Esophagus squamous epithelium (tissue), 5 donors: Measurements from ENCODE around the gene PRSS2. TPM values are rescaled to one million over a fixed set of nuclear protein-coding genes. Genes with fewer than 3 reads are reported as not detected.
A peak's percentile ranks its signal among the peaks of the same experiment; 100 is the strongest.

Experiments
- DNase-seq: peaks from one replicate; lab custom pipeline; 2025; lab: John Stamatoyannopoulos, UW
- H3K27ac ChIP-seq, 4 donors: fragments of 200-600 bp; sonication (generic); one replicate each; pipeline ENCODE4 v1.5.1; 2016 to 2019; ENCODE audit warnings: mild to moderate bottlenecking in 1 of 4
- H3K27me3 ChIP-seq, 4 donors: fragments of 200-600 bp; sonication (generic); 1 replicate in 3 of 4; 2 replicates in 1 of 4; pipeline versions ENCODE4 v1.5.1 to v1.6.0; 2017 to 2021; ENCODE audit warnings: antibody characterized with exemption in 1 of 4
- H3K36me3 ChIP-seq, 3 donors: fragments of 200-600 bp; sonication (generic); one replicate each; pipeline ENCODE4 v1.5.1; 2016 to 2019
- H3K4me1 ChIP-seq, 3 donors: fragments of 200-600 bp; sonication (generic); one replicate each; pipeline ENCODE4 v1.5.1; 2017 to 2019
- H3K4me3 ChIP-seq, 4 donors: fragments of 200-600 bp; sonication (generic); 1 replicate in 3 of 4; 2 replicates in 1 of 4; pipeline ENCODE4 v1.5.1; 2016 to 2019; ENCODE audit warnings: mild to moderate bottlenecking in 2 of 4, moderate library complexity in 1 of 4
- H3K9me3 ChIP-seq, 3 donors: fragments of 200-600 bp; sonication (generic); one replicate each; pipeline ENCODE4 v1.5.1; 2016 to 2019
- CTCF ChIP-seq, 6 experiments: fragments of 450-650 bp in 4 of 6; fragments of 200-600 bp in 2 of 6; sonication (generic) in 2 of 6; IDR thresholded peaks; one replicate each; pipeline ENCODE4 v1.5.1; 2016 to 2019; ENCODE audit warnings: antibody characterized with exemption in 6 of 6, mild to moderate bottlenecking in 4 of 6, moderate library complexity in 4 of 6
- POLR2A ChIP-seq, 4 donors: fragments of 450-650 bp; IDR thresholded peaks; one replicate each; pipeline ENCODE4 v1.6.1; 2017; ENCODE audit warnings: antibody characterized with exemption in 4 of 4, mild to moderate bottlenecking in 4 of 4, moderate library complexity in 3 of 4
- WGBS, 2 donors: methylation state at CpG; one replicate each; pipeline ENCODE4 v1.1.5; 2018; 5-methylcytosine and 5-hydroxymethylcytosine counted together
- intact Hi-C: fragments of 100-400 bp; cut with DNase I; formaldehyde crosslinking; loops from one replicate; pipeline ENCODE4 v1.15.0; 2022
- total RNA-seq, 4 donors: library from RNA; depleted of rRNA; stranded (reverse); fragments of >200 nt; gene quantifications; one replicate each; pipeline ENCODE4 v1.1.0, GENCODE V29; 2016
- donor health status: DM: yes; HTN: yes; CAD: no.

The PRSS2 gene
- total RNA-seq, 4 donors from 2014 or later, result not detected

DNA sequence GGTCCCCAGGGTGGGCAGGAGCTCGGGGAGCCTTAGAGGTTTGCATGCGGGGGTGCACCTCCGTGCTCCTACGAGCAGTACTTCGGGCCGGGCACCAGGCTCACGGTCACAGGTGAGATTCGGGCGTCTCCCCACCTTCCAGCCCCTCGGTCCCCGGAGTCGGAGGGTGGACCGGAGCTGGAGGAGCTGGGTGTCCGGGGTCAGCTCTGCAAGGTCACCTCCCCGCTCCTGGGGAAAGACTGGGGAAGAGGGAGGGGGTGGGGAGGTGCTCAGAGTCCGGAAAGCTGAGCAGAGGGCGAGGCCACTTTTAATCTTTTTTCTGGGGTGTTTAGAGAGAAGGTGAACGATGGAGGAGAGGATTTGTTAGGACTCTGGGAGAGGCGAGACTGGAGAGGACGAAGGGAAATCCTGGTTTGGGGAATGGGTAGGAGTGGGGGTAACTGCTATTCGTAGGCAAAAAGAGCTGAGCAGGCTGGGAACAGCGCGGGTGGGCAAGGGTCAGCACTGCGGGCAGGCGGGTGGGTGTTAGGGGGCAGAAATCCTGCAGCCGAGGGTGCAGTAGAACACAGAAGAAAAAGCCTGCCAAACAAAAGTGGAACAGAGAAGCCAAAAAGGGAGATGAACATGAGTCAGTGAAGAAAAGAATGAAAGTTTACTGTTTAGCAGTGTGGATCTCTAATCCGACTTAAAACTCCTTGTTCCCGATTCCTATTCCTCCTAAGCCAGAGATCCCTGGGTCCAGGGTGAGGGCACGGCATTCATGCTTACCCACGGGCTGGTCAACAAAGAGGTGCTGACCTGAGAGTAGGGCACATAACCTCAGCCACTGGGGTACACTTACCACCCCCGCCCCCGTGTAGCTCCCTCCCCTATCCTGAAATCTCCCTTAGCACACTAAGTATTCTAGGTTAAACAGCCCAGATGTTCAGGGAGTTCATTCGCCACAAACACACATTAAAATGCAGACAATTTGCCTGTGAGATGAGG lies 26.9 kb downstream of the PRSS2 start:
- peak overlapping the region; percentile 28 to 63 (median 44) for H3K4me3 ChIP-seq
- peaks cover 13 to 70% (median 17%) of the 10 kb centered on the region in 4 donors for H3K27me3 ChIP-seq
- no peak for DNase-seq
- no peaks in the 10 kb centered on the region for H3K9me3 ChIP-seq
- 5 to 7% methylated on average over 18 to 24 of the region's 33 CpGs for whole genome bisulfite sequencing, 2 donors
- H3K27ac ChIP-seq, result peak overlapping the region; percentile 64 to 78 (median 72)
- TF ChIP-seq POLR2A (IDR thresholded peaks at IDR 0.05) (no peak), CTCF (IDR thresholded peaks at IDR 0.05) (no peak)
- intact Hi-C loops, result no loop called here
- H3K36me3 ChIP-seq, result no peaks in the 10 kb centered on the region
- peaks cover 15 to 20% (median 18%) of the 10 kb centered on the region in 3 donors for H3K4me1 ChIP-seq

DNA sequence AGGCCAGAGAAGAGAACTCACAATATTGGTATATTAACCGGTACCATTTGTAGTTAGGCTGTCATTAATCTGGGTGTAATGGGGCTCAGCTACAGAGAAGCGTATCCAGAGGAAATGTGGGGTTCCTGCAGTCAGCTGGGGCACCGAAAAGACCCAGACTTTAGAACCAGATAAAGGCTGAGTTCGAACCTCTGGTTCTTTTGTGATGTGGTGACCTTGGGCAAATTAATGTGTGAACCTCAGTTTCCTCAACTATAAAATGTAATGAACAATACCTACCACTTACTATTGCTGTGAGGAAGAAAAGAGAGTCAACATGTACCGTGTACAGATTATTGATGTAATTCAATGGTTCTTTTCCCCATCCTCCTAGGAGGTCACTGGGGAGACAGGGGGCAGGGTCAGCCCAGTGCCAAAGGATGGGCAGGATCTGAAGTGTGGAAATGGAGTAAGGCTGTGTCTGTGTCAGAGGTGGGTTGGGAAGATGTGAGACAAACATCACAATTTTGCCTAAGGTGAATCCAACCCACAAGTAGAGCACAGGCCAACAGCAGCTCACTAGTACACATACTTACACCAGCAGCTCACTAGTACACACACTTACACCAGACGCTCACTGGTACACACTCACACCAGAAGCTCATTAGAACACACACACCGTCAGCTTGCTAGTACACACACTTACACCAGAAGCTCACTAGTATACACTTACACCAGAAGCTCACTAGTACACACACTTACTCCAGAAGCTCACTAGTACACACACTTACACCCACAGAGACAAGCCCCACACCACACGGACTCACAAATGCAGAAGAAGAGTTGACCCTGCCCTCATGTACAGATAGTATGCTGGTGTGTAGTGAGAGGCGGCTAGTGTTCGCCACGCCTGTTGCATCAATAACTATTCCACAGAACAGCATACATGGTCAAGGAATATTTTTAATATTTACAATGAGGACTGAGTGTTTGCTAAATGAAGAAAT lies 28.0 kb downstream of the PRSS2 start:
- DNase-seq, result no peak
- H3K4me3 ChIP-seq, result peak overlapping the region in 3 of 4 donors; percentile 39 to 63 (median 49)
- 79 to 81% methylated on average over 9 to 11 of the region's 11 CpGs for WGBS, 2 donors
- H3K9me3 ChIP-seq, result no peaks in the 10 kb centered on the region
- H3K4me1 ChIP-seq, result peaks cover 15 to 20% (median 18%) of the 10 kb centered on the region in 3 donors
- H3K27me3 ChIP-seq, result peaks cover 13 to 69% (median 17%) of the 10 kb centered on the region in 4 donors
- intact Hi-C loops, result no loop called here
- peak overlapping the region; percentile 64 to 78 (median 72) for H3K27ac ChIP-seq
- H3K36me3 ChIP-seq, result no peaks in the 10 kb centered on the region
- no peak for TF ChIP-seq CTCF (IDR thresholded peaks at IDR 0.05)

DNA sequence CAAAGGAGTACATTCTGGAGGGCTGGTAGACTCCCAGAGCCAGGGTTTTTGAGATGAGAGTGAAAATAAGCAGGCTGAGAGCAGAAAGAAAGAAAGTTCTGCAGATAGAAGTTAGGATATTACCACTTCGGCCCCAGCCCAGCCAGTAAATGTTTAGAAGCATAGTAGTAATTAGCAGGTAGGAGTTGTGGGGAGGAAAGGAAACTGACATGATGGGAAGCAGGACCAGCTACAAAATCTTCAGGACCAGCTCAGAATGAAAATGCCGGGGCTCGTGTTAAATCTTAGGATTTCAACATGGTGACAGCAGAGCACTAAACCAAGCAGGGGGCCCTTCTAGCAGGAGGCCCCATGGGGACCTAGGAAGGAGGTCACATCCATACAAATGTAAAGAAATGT lies 28.7 kb downstream of the PRSS2 start:
- Histone ChIP-seq H3K27me3 (peaks cover 13 to 64% (median 17%) of the 10 kb centered on the region in 4 donors), H3K9me3 (no peaks in the 10 kb centered on the region), H3K27ac (peak overlapping the region; percentile 30 to 78 (median 49)), H3K36me3 (no peaks in the 10 kb centered on the region), H3K4me1 (peaks cover 15 to 20% (median 18%) of the 10 kb centered on the region in 3 donors), H3K4me3 (peak overlapping the region in 2 of 4 donors; percentile 30 to 49)
- WGBS, 2 donors, result 66 to 73% methylated on average over 3 of the region's 3 CpGs
- TF ChIP-seq POLR2A (IDR thresholded peaks at IDR 0.05), result no peak
- intact Hi-C loops, result no loop called here
- no peak for DNase-seq

- intact Hi-C loops, result no loop called here
- H3K4me1 ChIP-seq, result peaks cover 15 to 20% (median 18%) of the 10 kb centered on the region in 3 donors
- TF ChIP-seq POLR2A (IDR thresholded peaks at IDR 0.05), result no peak
- no peak for TF ChIP-seq CTCF (IDR thresholded peaks at IDR 0.05)
Observed at GRCh38 chr7:142800088-142800487, 29.3 kb downstream of the PRSS2 start.

GRCh38 chr7:142800699-142801260 lies 30.0 kb downstream of the PRSS2 start:
- H3K27ac ChIP-seq, result peak overlapping the region in 1 of 4 donors; percentile 64
- peaks cover 13 to 59% (median 17%) of the 10 kb centered on the region in 4 donors for H3K27me3 ChIP-seq
- DNase-seq, result no peak
- intact Hi-C loops, result no loop called here
- peaks cover 15 to 20% (median 18%) of the 10 kb centered on the region in 3 donors for H3K4me1 ChIP-seq
- WGBS, 2 donors, result 100% methylated on average over 1 of the region's 7 CpGs
- no peak overlapping the region for H3K4me3 ChIP-seq
- no peaks in the 10 kb centered on the region for H3K9me3 ChIP-seq
- TF ChIP-seq POLR2A (IDR thresholded peaks at IDR 0.05) (no peak), CTCF (IDR thresholded peaks at IDR 0.05) (no peak)
- H3K36me3 ChIP-seq, result no peaks in the 10 kb centered on the region

More at GRCh38 chr7:142800088-142800487, 29.3 kb downstream of the PRSS2 start:
- peak overlapping the region in 1 of 4 donors; percentile 49 for H3K4me3 ChIP-seq
- DNase-seq, result no peak
- H3K36me3 ChIP-seq, result no peaks in the 10 kb centered on the region
- peaks cover 13 to 63% (median 17%) of the 10 kb centered on the region in 4 donors for H3K27me3 ChIP-seq
- 64 to 67% methylated on average over 1 of the region's 1 CpG for WGBS, 2 donors
- H3K27ac ChIP-seq, result peak overlapping the region in 2 of 4 donors; percentile 30 to 64
- H3K9me3 ChIP-seq, result no peaks in the 10 kb centered on the region
